KG1 (cell line): ENCODE measurements around the gene DUSP19.

Source experiments
- DNase-seq: peaks from one replicate; lab custom pipeline; 2025; lab: John Stamatoyannopoulos, UW

DUSP19 gene

GRCh38 chr2:183068561-183068960, 10.0 kb upstream of the DUSP19 start:
- no peak for DNase-seq

GRCh38 chr2:183069174-183069573, 9.4 kb upstream of the DUSP19 start:
- no peak for DNase-seq

- DNase-seq = no peak
Measured at GRCh38 chr2:183070942-183071844, 7.4 kb upstream of the DUSP19 start.

GRCh38 chr2:183072177-183072576, 6.4 kb upstream of the DUSP19 start:
- DNase-seq = no peak

- no peak for DNase-seq
Measured at GRCh38 chr2:183078163-183078463, 434 bp upstream of the DUSP19 start.

- peak; percentile 73 for DNase-seq
Measured at GRCh38 chr2:183079139-183079775, 710 bp downstream of the DUSP19 start.

- DNase-seq = no peak
Measured at GRCh38 chr2:183081911-183082310, 3.4 kb downstream of the DUSP19 start.

- DNase-seq = no peak
Measured at GRCh38 chr2:183088061-183088460, 9.5 kb downstream of the DUSP19 start.

- no peak for DNase-seq
Measured at GRCh38 chr2:183089192-183089851, 10.8 kb downstream of the DUSP19 start.

- no peak for DNase-seq
Measured at GRCh38 chr2:183091318-183091953, 12.9 kb downstream of the DUSP19 start.

GRCh38 chr2:183091954-183092345, 13.4 kb downstream of the DUSP19 start:
- no peak for DNase-seq

- no peak for DNase-seq
Measured at GRCh38 chr2:183093857-183094657, 15.5 kb downstream of the DUSP19 start.

GRCh38 chr2:183105402-183106134, 27.0 kb downstream of the DUSP19 start:
- no peak for DNase-seq

- DNase-seq = no peak
Measured at GRCh38 chr2:183112577-183112976, 34.0 kb downstream of the DUSP19 start.

- no peak for DNase-seq
Measured at GRCh38 chr2:183113630-183114029, 35.1 kb downstream of the DUSP19 start.

GRCh38 chr2:183117226-183117625, 38.7 kb downstream of the DUSP19 start:
- no peak for DNase-seq

- peak; percentile 58 for DNase-seq
Measured at GRCh38 chr2:183123117-183123958, 44.8 kb downstream of the DUSP19 start.

GRCh38 chr2:183123959-183124221, 45.3 kb downstream of the DUSP19 start:
- no peak for DNase-seq

- DNase-seq = peak; percentile 78
Measured at GRCh38 chr2:183124222-183124956, 45.8 kb downstream of the DUSP19 start, which contains the start of gene NUP35. Gene NUP35, plus strand, starts transcription at chr2:183124443. Its CDS starts 15 bp downstream, at chr2:183124458.

GRCh38 chr2:183124957-183125255, 46.4 kb downstream of the DUSP19 start:
- DNase-seq = no peak
